Measurements from ENCODE around the gene MRM2.
"Not testable (repeated sequence)": the region's sequence is repeated elsewhere in the genome, so short reads cannot be mapped to it uniquely, and the experiment has no call there.

The MRM2 gene

GRCh38 chr7:2241580-2242540 is at the start of gene MRM2, which contains the start of gene NUDT1:
Gene MRM2, minus strand, starts transcription at chr7:2242205. Its CDS starts 36 bp downstream, at chr7:2242169.
Gene NUDT1, plus strand, starts transcription at chr7:2242226. Its CDS starts 2,349 bp downstream, at chr7:2244575.
- DNase-seq (ENCODE audit: low read depth) = no peak

- no peak for DNase-seq (ENCODE audit: low read depth)
Measured at GRCh38 chr7:2290877-2291276, 48.9 kb upstream of the MRM2 start.

GRCh38 chr7:2289621-2290020 is 47.6 kb upstream of the MRM2 start:
- DNase-seq (ENCODE audit: low read depth) = no peak

GRCh38 chr7:2289111-2289586 is 47.1 kb upstream of the MRM2 start:
- no peak for DNase-seq (ENCODE audit: low read depth)

- DNase-seq (ENCODE audit: low read depth) = no peak
Measured at GRCh38 chr7:2288503-2288902, 46.5 kb upstream of the MRM2 start.

GRCh38 chr7:2287745-2288144 is 45.7 kb upstream of the MRM2 start:
- DNase-seq (ENCODE audit: low read depth) = no peak

- DNase-seq (ENCODE audit: low read depth) = no peak
Measured at GRCh38 chr7:2283074-2283473, 41.1 kb upstream of the MRM2 start.

- no peak for DNase-seq (ENCODE audit: low read depth)
Measured at GRCh38 chr7:2282185-2282751, 40.3 kb upstream of the MRM2 start.

GRCh38 chr7:2281541-2281940 is 39.5 kb upstream of the MRM2 start:
- no peak for DNase-seq (ENCODE audit: low read depth)

GRCh38 chr7:2280424-2280823 is 38.4 kb upstream of the MRM2 start:
- DNase-seq (ENCODE audit: low read depth) = no peak

GRCh38 chr7:2279896-2280295 is 37.9 kb upstream of the MRM2 start:
- no peak for DNase-seq (ENCODE audit: low read depth)

- no peak for DNase-seq (ENCODE audit: low read depth)
Measured at GRCh38 chr7:2278026-2278425, 36.0 kb upstream of the MRM2 start.

- no peak for DNase-seq (ENCODE audit: low read depth)
Measured at GRCh38 chr7:2276107-2276506, 34.1 kb upstream of the MRM2 start.

GRCh38 chr7:2275101-2275500 is 33.1 kb upstream of the MRM2 start:
- no peak for DNase-seq (ENCODE audit: low read depth)

GRCh38 chr7:2274666-2275065 is 32.7 kb upstream of the MRM2 start:
- DNase-seq (ENCODE audit: low read depth) = no peak

GRCh38 chr7:2273866-2274265 is 31.9 kb upstream of the MRM2 start:
- no peak for DNase-seq (ENCODE audit: low read depth)

GRCh38 chr7:2272031-2272430 is 30.0 kb upstream of the MRM2 start:
- DNase-seq (ENCODE audit: low read depth) = no peak

- DNase-seq (ENCODE audit: low read depth) = no peak
Measured at GRCh38 chr7:2271273-2272026, 29.4 kb upstream of the MRM2 start.

GRCh38 chr7:2270495-2270894 is 28.5 kb upstream of the MRM2 start:
- no peak for DNase-seq (ENCODE audit: low read depth)

- DNase-seq (ENCODE audit: low read depth) = no peak
Measured at GRCh38 chr7:2269991-2270460, 28.0 kb upstream of the MRM2 start.

GRCh38 chr7:2269089-2269990 is 27.3 kb upstream of the MRM2 start:
- not testable (repeated sequence) for DNase-seq (ENCODE audit: low read depth)
